H9 (cell line): ENCODE data around the gene TNRC6C. TPM values are rescaled to one million over a fixed set of nuclear protein-coding genes. Genes with fewer than 3 reads are reported as not detected.

Experiments
- DNase-seq: peaks from one replicate; pipeline ENCODE4 v3.0.0-alpha.2; 2017
- H2AFZ ChIP-seq: one replicate; pipeline ENCODE4 v1.6.1; 2013; ENCODE audit warnings: mild to moderate bottlenecking, low read length, control low read depth, moderate library complexity
- H2AK5ac ChIP-seq: 2 replicates; pipeline ENCODE4 v1.6.1; 2013; ENCODE audit warnings: low read length, control low read depth, mixed read lengths; ENCODE audit not compliant: insufficient read length
- H2BK120ac ChIP-seq: one replicate; pipeline ENCODE4 v1.6.1; 2013; ENCODE audit warnings: low read depth, mild to moderate bottlenecking, low read length, control low read depth, inconsistent platforms; ENCODE audit not compliant: poor library complexity, severe bottlenecking
- H2BK12ac ChIP-seq: 2 replicates; pipeline ENCODE4 v1.6.1; 2013; ENCODE audit warnings: low read length, control low read depth, mixed read lengths, low read depth; ENCODE audit not compliant: insufficient read length
- H2BK15ac ChIP-seq: 2 replicates; pipeline ENCODE4 v1.6.1; 2013; ENCODE audit warnings: low read depth, low read length, control low read depth
- H2BK20ac ChIP-seq: one replicate; pipeline ENCODE4 v1.6.1; 2013; ENCODE audit warnings: low read depth, mild to moderate bottlenecking, low read length, control low read depth, inconsistent platforms; ENCODE audit not compliant: poor library complexity, severe bottlenecking
- H2BK5ac ChIP-seq: 2 replicates; pipeline ENCODE4 v1.6.1; 2013; ENCODE audit warnings: low read length, control low read depth, mixed read lengths; ENCODE audit not compliant: insufficient read length
- H3K14ac ChIP-seq: 2 replicates; pipeline ENCODE4 v1.6.1; 2013; ENCODE audit warnings: low read length, control low read depth; ENCODE audit not compliant: insufficient read depth
- H3K18ac ChIP-seq: 2 replicates; pipeline ENCODE4 v1.6.1; 2013; ENCODE audit warnings: low read depth, mild to moderate bottlenecking, mixed read lengths, low read length, control low read depth; ENCODE audit not compliant: insufficient read length
- H3K23ac ChIP-seq: 2 replicates; pipeline ENCODE4 v1.6.1; 2013; ENCODE audit warnings: low read length, control low read depth, mixed read lengths, low read depth; ENCODE audit not compliant: insufficient read length
- H3K23me2 ChIP-seq: 2 replicates; pipeline ENCODE4 v1.6.1; 2013; ENCODE audit warnings: low read depth, mild to moderate bottlenecking, mixed read lengths, low read length, control low read depth; ENCODE audit not compliant: insufficient read length, poor library complexity, severe bottlenecking
- H3K27ac ChIP-seq: 2 replicates; pipeline ENCODE4 v1.5.1; 2013; ENCODE audit warnings: low read length, control low read depth, mixed read lengths, low read depth; ENCODE audit not compliant: insufficient read length
- H3K27me3 ChIP-seq: 2 replicates; pipeline ENCODE4 v1.6.1; 2013; ENCODE audit warnings: low read length, control low read depth, inconsistent platforms; ENCODE audit not compliant: insufficient read depth
- H3K4ac ChIP-seq: 2 replicates; pipeline ENCODE4 v1.6.1; 2013; ENCODE audit warnings: low read depth, mild to moderate bottlenecking, control low read depth, inconsistent platforms, low read length, moderate library complexity
- H3K4me1 ChIP-seq: 2 replicates; pipeline ENCODE4 v1.6.1; 2013; ENCODE audit warnings: low read length, control low read depth, inconsistent platforms; ENCODE audit not compliant: insufficient read depth
- H3K4me2 ChIP-seq: 2 replicates; pipeline ENCODE4 v1.6.1; 2013; ENCODE audit warnings: low read length, control low read depth, mixed read lengths; ENCODE audit not compliant: insufficient read length, insufficient read depth
- H3K56ac ChIP-seq: 2 replicates; pipeline ENCODE4 v1.6.1; 2013; ENCODE audit warnings: low read depth, mild to moderate bottlenecking, mixed read lengths, low read length, control low read depth; ENCODE audit not compliant: insufficient read length
- H3K79me1 ChIP-seq: 2 replicates; pipeline ENCODE4 v1.6.1; 2013; ENCODE audit warnings: low read depth, mild to moderate bottlenecking, moderate library complexity, low read length, control low read depth, inconsistent platforms; ENCODE audit not compliant: insufficient read depth, poor library complexity, severe bottlenecking
- H3K79me2 ChIP-seq: 2 replicates; pipeline ENCODE4 v1.6.1; 2013; ENCODE audit warnings: low read length, control low read depth, inconsistent platforms; ENCODE audit not compliant: insufficient read depth
- H3K9ac ChIP-seq: 2 replicates; pipeline ENCODE4 v1.6.1; 2013; ENCODE audit warnings: low read length, control low read depth, mixed read lengths; ENCODE audit not compliant: insufficient read length; ENCODE audit errors: extremely low read depth
- H3K9me3 ChIP-seq: one replicate; pipeline ENCODE4 v1.6.1; 2013; ENCODE audit warnings: low read depth, low read length, inconsistent platforms; ENCODE audit not compliant: control insufficient read depth
- H3T11ph ChIP-seq: one replicate; pipeline ENCODE4 v1.6.1; 2013; ENCODE audit warnings: mild to moderate bottlenecking, low read length, control low read depth, inconsistent platforms
- H4K20me1 ChIP-seq: one replicate; pipeline ENCODE4 v1.6.1; 2013; ENCODE audit not compliant: control insufficient read depth, insufficient read length, insufficient read depth
- H4K5ac ChIP-seq: 2 replicates; pipeline ENCODE4 v1.6.1; 2013; ENCODE audit warnings: low read depth, mild to moderate bottlenecking, mixed read lengths, low read length, control low read depth; ENCODE audit not compliant: insufficient read length
- H4K8ac ChIP-seq: replicated peaks from 2 replicates; pipeline ENCODE4 v1.6.1; 2013; ENCODE audit warnings: low read length, control low read depth, mixed read lengths, low read depth; ENCODE audit not compliant: insufficient read length
- H4K91ac ChIP-seq: 2 replicates; pipeline ENCODE4 v1.6.1; 2013; ENCODE audit warnings: low read depth, mild to moderate bottlenecking, moderate library complexity, mixed read lengths, low read length, control low read depth; ENCODE audit not compliant: insufficient read length
- H3K27ac Mint-ChIP-seq, 3 experiments: 2 replicates in 2 of 3; 3 replicates in 1 of 3; pipeline ENCODE4 v1.8.0; 2020 to 2021; ENCODE audit warnings: mixed read lengths in 3 of 3, mild to moderate bottlenecking in 1 of 3, moderate library complexity in 1 of 3
- H3K27me3 Mint-ChIP-seq: 2 replicates; pipeline ENCODE4 v1.8.0; 2021; ENCODE audit warnings: low read depth, mild to moderate bottlenecking, moderate library complexity, mixed read lengths
- H3K36me3 Mint-ChIP-seq, 3 experiments: 2 replicates in 2 of 3; 3 replicates in 1 of 3; pipeline ENCODE4 v1.8.0; 2020 to 2021; ENCODE audit warnings: low read depth in 3 of 3, mixed read lengths in 3 of 3; ENCODE audit not compliant: insufficient read depth in 1 of 3
- H3K4me1 Mint-ChIP-seq, 2 experiments: 2 replicates each; pipeline ENCODE4 v1.8.0; 2020; ENCODE audit warnings: mixed read lengths in 2 of 2
- H3K4me3 Mint-ChIP-seq, 2 experiments: 2 replicates in 1 of 2; 3 replicates in 1 of 2; pipeline ENCODE4 v1.8.0; 2020 to 2021; ENCODE audit warnings: mild to moderate bottlenecking in 2 of 2, mixed read lengths in 2 of 2, moderate library complexity in 1 of 2
- H3K9me3 Mint-ChIP-seq, 2 experiments: 2 replicates in 1 of 2; 3 replicates in 1 of 2; pipeline ENCODE4 v1.8.0; 2020; ENCODE audit warnings: mild to moderate bottlenecking in 2 of 2, mixed read lengths in 2 of 2, moderate library complexity in 1 of 2
- WGBS: extraction: QIAGEN DNeasy Blood & Tissue Kit; methylation state at CpG from one replicate; pipeline ENCODE4 v1.1.7; 2013; ENCODE audit warnings: missing lambda C conversion rate, low lambda C conversion rate, mixed read lengths; ENCODE audit not compliant: insufficient read length; ENCODE audit errors: extremely low coverage; 5-methylcytosine and 5-hydroxymethylcytosine counted together
- total RNA-seq: library from RNA; stranded (reverse); gene quantifications from 2 replicates; pipeline ENCODE4 v1.2.1, GENCODE V29; 2021
- TF ChIP-seq, protein P1 (sequence below): fragments of 200-600 bp; sonication (generic); conservative IDR thresholded peaks from 3 replicates; pipeline ENCODE4 v1.8.0; 2021; ENCODE audit warnings: antibody characterized with exemption, mild to moderate bottlenecking

TNRC6C gene
- total RNA-seq, 1 experiment from 2014 or later, result 24.7 TPM

DNA sequence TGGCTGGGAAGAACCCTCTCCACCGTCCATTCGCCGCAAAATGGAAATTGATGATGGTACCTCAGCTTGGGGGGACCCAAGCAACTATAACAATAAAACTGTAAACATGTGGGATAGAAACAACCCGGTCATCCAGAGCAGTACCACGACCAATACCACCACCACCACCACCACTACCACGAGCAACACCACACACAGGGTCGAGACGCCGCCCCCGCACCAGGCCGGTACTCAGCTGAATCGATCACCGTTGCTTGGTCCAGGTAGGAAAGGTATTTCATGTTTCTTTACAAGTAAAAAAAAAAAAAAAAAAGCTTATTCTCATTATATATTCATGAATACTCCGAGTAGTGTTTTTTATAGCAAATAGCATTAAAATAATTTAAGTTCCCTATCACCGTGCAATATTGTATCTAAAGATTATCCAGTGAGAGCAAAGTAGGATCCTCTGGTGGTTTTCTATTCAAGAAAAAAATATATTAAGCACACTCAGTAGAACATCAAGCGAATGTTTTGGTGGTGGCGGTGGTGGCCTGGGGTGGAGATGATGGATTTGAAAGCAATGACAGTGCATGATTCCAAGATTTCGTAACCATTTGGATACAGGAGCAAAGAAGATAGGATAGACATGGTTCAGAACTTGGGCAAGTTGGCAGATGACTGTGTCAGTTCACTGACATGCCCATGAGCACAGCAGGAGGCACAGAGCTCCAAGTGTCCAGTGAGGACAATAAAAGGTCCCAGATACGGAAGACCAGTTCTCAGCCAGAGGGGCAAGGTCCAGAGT lies 92.9 kb downstream of the TNRC6C start:
- H2AFZ ChIP-seq, result no peak overlapping the region
- no peak overlapping the region for H3K23ac ChIP-seq
- H3K4me3 Mint-ChIP-seq, result no peak overlapping the region
- TF ChIP-seq, protein P1, sequence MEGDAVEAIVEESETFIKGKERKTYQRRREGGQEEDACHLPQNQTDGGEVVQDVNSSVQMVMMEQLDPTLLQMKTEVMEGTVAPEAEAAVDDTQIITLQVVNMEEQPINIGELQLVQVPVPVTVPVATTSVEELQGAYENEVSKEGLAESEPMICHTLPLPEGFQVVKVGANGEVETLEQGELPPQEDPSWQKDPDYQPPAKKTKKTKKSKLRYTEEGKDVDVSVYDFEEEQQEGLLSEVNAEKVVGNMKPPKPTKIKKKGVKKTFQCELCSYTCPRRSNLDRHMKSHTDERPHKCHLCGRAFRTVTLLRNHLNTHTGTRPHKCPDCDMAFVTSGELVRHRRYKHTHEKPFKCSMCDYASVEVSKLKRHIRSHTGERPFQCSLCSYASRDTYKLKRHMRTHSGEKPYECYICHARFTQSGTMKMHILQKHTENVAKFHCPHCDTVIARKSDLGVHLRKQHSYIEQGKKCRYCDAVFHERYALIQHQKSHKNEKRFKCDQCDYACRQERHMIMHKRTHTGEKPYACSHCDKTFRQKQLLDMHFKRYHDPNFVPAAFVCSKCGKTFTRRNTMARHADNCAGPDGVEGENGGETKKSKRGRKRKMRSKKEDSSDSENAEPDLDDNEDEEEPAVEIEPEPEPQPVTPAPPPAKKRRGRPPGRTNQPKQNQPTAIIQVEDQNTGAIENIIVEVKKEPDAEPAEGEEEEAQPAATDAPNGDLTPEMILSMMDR, result no peak
- no peaks in the 10 kb centered on the region for H4K20me1 ChIP-seq
- 0 out of 7 replicates have a peak overlapping the region, but pooled peaks of 1 of the 3 experiments have one; percentile 7 for H3K27ac Mint-ChIP-seq
- H3K14ac ChIP-seq, result no peak overlapping the region
- no peaks in the 10 kb centered on the region for H3K23me2 ChIP-seq
- H3K4me1 Mint-ChIP-seq, result peaks cover 2 to 3% of the 10 kb centered on the region in 2 experiments; a peak in 3 of 4 replicates
- H3K79me2 ChIP-seq, result no peaks in the 10 kb centered on the region
- WGBS, result no CpG with 5 or more reads among the region's 19 CpGs
- H3K27ac ChIP-seq, result no peak overlapping the region
- no peaks in the 10 kb centered on the region for H3K79me1 ChIP-seq
- no peak overlapping the region for H2BK120ac ChIP-seq
- H3K9ac ChIP-seq, result no peak overlapping the region
- no peak overlapping the region for H3K18ac ChIP-seq
- H2AK5ac ChIP-seq, result no peak overlapping the region
- H3K4ac ChIP-seq, result no peak overlapping the region
- no peak overlapping the region for H2BK5ac ChIP-seq
- no peak overlapping the region for H2BK20ac ChIP-seq
- no peak overlapping the region for H2BK12ac ChIP-seq
- no peaks in the 10 kb centered on the region for H3K27me3 ChIP-seq
- H4K8ac ChIP-seq, result no peak overlapping the region
- no peak overlapping the region for H3T11ph ChIP-seq
- no peak overlapping the region for H3K56ac ChIP-seq
- H3K9me3 ChIP-seq, result no peaks in the 10 kb centered on the region
- no peak overlapping the region for H4K91ac ChIP-seq
- no peak overlapping the region for H3K4me2 ChIP-seq
- no peak overlapping the region for H4K5ac ChIP-seq
- peaks cover 41 to 51% (median 43%) of the 10 kb centered on the region in 3 experiments for H3K36me3 Mint-ChIP-seq
- H2BK15ac ChIP-seq, result no peak overlapping the region
- no peaks in the 10 kb centered on the region; a peak in 1 of 5 replicates for H3K9me3 Mint-ChIP-seq
- no peak for DNase-seq
- H3K4me1 ChIP-seq, result no peaks in the 10 kb centered on the region
- H3K27me3 Mint-ChIP-seq, result no peaks in the 10 kb centered on the region
